ENCODE results near the gene MRPS31.
"Not testable (repeated sequence)": the region's sequence is repeated elsewhere in the genome, so short reads cannot be mapped to it uniquely, and the experiment has no call there.

The MRPS31 gene

DNA sequence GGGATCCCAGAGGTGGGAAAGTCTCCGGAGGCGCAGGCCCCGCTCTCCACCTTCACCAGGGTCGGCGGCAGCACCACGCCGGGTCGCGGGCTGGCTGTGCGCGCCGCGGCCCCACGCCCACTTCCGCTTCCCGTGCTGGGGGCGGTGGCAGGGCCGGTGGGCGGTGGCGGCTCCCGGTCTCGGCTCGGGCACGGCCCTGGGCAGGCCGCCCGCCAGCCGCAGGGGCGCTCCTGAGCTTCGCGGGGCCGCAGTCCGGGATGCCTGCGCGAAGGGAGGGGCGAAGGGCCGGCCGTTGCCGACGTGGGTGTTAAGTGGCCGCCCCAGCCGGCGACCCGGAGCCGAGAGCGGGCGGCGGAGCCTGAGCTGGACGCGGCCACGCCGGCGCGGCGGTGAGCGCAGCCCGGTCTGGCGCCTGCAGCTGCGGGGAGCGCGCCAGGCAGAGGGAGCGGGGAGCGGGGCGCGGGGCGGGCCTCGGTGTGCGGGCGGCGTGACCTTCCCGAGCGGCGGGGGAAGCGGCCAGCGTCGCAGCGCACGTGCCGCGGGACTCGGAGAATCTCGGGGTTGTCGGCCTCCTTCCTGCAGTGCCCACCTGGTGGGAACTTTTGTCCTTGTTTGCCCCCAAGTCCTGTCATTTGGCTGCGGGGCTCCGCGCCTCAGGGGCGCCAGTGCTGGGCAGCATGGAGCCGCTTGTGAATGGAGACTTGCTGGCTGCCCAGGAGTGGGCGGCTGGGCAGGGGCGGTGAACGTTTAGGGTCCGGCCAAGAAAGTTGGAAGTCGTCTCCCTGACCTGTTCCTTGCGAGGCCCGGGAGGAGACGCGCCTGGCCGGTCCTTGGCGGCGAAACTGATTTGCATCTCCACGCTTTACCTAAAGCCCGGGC lies 18.5 kb upstream of the MRPS31 start, which contains the start of gene SLC25A15:
Gene SLC25A15, plus strand, starts transcription at position 337 of the 879 bp plus-strand sequence. CDS start 3,616 bp downstream, outside the sequence.
- peak; percentile 88 for DNase-seq (ENCODE audit: low spot score)

- not testable (repeated sequence) for DNase-seq (ENCODE audit: low spot score)
Measured at GRCh38 chr13:40788540-40789274, 17.7 kb upstream of the MRPS31 start.

GRCh38 chr13:40787062-40787461 lies 16.1 kb upstream of the MRPS31 start:
- DNase-seq (ENCODE audit: low spot score): no peak

- no peak for DNase-seq (ENCODE audit: low spot score)
Measured at GRCh38 chr13:40786568-40786996, 15.6 kb upstream of the MRPS31 start.

DNA sequence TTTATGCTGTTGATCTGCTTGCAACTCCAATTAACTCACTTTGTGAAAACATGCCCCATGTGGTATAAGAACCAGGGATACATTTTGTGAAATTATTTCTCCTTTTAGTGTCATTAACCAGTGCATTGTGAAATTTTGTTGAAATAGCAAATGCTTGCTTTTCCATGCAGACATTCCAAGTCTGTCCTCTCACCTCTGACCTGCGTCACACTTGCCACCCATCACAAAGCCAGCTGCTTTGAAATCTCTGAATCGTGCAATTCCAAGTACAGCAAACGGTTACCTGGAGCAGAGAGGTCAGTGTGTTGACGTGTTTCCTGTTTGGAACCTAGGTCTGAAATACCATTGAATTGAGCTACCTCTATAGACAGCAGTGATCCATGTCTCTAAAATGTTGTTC lies 13.6 kb upstream of the MRPS31 start:
- DNase-seq (ENCODE audit: low spot score): no peak

DNA sequence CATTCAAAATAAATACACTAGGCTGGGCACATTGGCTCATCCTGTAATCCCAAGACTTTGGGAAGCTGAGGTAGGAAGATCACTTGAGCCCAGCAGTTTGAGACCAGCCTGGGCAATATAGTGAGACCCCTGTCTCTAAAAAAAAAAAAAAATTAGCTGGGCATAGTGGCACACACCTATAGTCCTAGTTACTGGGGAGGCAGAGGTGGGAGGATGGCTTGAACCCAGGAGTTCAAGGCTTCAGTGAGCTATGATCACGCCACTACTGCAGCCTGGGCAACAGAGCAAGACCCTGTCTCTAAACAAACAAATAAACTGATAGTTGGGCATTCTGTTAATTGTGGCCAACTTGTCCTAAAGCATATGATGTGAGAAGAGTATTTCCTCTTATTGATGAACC lies 12.0 kb upstream of the MRPS31 start:
- not testable (repeated sequence) for DNase-seq (ENCODE audit: low spot score)

DNA sequence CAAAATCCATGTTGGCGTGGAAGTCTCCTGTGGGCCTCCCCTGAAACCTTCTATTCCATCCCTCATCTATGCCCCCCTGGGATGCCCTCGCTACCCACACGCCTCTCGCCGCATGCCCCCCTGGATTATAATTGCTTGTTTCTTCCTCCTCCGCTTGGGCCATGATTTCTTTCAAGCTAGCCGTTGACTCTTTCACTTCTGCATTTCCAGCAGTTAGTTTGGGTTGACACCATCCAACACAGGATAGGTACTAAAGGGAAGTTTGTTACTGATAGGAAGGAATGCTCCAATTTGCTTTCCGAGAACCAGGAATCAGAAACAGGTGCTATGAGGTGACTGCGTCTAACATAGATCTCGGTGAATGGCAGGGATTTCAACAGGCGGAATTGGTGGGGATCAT lies 10.7 kb upstream of the MRPS31 start:
- no peak for DNase-seq (ENCODE audit: low spot score)

DNA sequence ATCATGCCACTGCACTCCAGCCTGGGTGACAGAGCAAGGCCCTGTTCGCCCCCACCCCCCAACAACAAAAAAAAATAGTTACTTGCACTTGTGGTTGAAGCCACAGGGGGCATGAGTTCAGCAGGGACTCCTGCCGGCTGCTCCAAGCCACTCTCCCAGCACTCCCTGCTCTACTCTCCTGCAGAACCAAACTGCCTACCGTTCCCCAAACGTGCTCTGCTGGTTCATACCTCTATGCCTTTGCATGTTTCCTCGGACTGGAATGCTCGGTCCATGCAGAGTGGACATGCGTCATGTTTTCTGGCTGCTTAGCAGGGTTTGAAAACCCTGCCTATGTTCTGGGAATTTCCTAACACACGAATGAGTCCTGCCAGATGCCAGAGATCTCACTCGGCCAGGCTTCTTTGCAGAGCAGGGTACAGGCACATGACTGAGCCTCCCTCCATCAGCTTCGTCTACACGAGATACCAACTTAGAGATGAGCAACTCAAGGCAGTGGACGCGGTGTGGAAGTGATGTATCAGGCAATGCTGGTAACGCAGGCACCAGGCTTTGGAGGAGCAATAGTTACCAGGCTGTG lies 9.9 kb upstream of the MRPS31 start:
- peak; percentile 8 for DNase-seq (ENCODE audit: low spot score)

- DNase-seq (ENCODE audit: low spot score): no peak
Measured at GRCh38 chr13:40779796-40780285, 8.9 kb upstream of the MRPS31 start.

DNA sequence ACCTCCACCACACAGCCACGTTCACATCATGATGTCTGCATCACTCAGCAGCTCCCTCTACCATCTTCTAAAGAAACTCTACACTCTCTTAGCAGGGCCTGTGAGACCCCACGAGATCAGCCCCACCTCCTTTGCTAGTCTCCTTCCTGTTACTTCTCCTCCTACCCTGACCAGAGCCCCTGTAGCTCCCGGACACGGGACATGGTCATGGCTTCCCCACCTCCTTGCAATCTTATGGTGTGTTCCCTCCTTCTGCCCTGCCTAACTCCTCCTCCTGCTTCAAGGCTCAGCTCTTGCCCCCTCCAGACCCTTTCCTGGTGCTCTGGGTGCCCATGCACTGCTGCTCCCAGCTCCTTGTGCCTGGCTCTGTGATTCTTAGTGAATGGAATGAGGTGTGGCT lies 8.1 kb upstream of the MRPS31 start:
- DNase-seq (ENCODE audit: low spot score): no peak

- DNase-seq (ENCODE audit: low spot score): no peak
Measured at GRCh38 chr13:40777809-40778175, 6.8 kb upstream of the MRPS31 start.

DNA sequence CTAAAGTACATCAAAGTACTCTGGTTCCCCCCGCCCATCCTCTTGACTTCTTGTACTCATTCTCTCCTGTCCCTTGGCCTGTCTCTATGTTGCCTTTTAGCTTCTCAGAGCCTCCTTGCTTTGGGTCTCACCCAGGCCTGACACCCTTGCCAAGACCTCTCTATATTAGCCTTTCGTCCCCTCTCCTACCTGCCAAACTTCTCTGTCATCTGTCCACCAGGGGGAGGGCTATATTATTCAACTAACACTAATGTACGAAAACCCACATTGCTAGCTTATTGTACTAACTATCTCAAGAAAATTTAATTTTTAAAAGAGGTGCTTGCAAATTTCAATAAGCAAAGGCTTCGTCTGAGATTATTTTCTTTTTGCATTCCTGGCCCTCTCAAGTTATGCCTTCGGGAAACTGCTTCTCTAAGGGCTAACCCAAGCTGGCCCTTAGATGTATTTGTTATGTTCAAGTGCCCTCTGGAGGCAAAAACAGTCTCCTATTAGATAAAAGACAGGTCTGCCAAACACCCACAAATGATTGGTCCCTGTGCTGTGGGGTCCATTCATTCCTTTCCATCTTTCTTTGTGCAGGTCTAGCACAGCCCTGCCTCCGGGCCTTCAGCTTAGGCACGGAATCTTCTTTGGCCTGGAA lies 6.3 kb upstream of the MRPS31 start:
- peak; percentile 78 for DNase-seq (ENCODE audit: low spot score)

DNA sequence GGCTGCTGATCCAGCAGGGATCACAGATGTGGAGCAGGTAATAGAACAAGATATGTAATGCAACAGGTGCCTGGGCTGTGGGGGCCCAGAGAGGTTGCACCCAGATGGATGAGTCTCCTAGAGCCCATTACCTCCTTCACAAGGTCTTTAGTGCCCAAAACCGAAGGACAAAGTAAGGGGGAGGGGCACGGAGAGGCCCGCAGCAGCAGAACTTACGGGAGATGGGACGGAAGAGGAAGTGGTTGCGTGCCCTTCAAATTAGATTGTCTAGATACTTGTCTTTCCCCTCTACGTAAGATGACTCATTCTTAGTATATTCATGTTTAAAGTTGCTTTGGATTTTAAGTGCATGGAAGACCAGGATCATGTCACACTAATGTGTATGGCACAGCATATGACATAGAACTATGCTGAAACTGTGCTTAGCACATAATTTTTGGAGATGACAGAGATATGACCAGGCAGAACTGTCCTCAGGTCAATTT lies 5.7 kb upstream of the MRPS31 start:
- peak; percentile 73 for DNase-seq (ENCODE audit: low spot score)

DNA sequence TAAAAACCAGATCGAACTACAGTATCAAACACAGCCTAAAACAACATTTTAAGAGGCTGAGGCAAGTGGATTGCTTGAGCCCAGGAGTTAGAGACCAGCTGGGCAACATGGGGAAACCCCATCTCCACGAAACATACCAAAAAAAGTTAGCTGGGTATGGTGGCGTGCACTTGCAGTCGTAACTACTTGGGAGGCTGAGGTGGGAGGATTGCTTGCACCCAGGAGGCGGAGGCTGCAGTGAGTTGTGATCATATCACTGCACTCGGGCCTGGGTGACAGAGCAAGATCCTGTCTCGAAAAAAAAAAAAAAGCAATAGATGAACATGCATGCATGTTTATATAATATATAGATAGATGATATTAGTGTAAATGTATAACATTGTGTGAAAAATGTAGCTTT lies 5.2 kb upstream of the MRPS31 start:
- DNase-seq (ENCODE audit: low spot score): no peak

DNA sequence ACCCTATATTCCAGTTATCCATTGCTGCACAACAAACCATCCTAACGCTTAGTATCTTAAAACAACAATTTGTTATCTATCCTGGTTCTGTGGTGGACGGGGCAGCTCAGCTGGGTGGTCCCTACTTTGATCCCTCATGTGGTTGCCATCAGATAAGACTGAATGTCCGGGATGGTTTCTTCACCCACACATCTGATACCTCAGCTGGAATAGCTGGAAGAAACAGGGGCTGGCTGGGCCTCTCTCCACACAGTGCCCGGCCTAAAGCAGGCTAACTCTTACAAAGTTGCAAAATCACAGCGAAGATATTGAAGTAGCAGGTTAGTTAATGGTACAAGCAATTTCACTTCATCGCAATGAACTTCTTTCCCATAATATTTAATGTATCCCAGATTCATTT lies 3.7 kb upstream of the MRPS31 start:
- peak; percentile 8 for DNase-seq (ENCODE audit: low spot score)

GRCh38 chr13:40772765-40773473 lies 1.9 kb upstream of the MRPS31 start:
- DNase-seq (ENCODE audit: low spot score): no peak

DNA sequence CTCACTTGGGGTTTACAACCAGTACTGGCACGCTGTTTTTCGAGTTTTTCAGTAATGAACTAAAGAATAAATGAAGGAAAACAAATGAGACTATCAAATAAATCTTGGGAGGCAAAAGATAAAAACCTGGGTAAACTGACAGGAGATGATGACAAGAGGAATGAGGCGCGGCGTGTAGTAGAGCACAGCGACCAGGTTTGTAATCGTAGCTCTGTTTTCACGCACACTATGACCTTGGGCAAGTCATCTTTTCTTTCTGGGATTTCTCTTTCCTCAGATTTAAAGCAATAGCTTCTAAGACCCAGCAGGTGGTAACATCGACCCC lies 419 bp downstream of the MRPS31 start:
- no peak for DNase-seq (ENCODE audit: low spot score)

- DNase-seq (ENCODE audit: low spot score): no peak
Measured at GRCh38 chr13:40769970-40770369, 1.0 kb downstream of the MRPS31 start.

GRCh38 chr13:40765602-40766001 lies 5.4 kb downstream of the MRPS31 start:
- DNase-seq (ENCODE audit: low spot score): no peak

DNA sequence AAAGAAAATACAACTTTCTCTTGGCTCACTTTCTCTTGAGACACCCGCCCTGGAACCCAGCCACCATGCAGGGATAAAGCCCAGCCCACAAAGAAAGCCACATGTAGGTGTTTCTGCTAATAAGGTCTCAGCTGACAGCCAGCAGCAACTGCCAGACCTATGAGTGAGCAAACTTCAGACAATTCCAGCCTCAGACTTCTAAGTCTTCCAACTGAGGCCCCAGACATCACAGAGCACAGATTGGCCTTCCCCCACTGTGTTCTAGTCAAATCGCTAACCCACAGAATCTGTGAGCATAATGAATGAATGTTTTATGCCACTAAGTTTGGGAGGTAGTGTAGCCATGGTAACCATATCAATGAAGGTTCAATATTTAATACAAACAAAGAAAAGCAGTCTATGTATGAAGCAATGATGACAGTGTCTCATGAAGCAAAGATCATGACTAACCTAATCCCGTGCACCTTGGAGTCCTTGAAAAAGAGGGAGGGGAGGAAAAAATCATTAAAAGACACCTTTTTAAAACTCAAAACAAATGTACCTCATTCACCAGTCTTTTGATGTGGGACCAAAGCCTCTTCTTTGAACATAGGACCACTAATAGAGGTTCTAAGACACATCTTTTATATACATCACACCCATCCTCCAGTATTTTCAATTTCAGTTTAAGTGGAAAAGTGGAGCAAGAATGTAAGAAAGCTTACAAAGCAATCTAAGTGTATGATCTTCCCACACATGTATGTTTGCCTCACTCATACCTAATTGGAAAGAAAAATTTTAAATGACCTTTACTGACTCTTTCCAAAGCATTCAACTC lies 6.2 kb downstream of the MRPS31 start:
- DNase-seq (ENCODE audit: low spot score): no peak

GRCh38 chr13:40762849-40763248 lies 8.1 kb downstream of the MRPS31 start:
- no peak for DNase-seq (ENCODE audit: low spot score)
